HCT116 (cell line): ENCODE results near the gene SLC38A3. TPM values are rescaled to one million over a fixed set of nuclear protein-coding genes. Genes with fewer than 3 reads are reported as not detected.

ENCODE experiments used
- ATAC-seq: fragments of 200-7000 bp; cut with Tn5 transposase; 2 replicates; pipeline ENCODE4 v1.9.1; 2020; ENCODE audit warnings: mild to moderate bottlenecking, moderate library complexity
- BruUV-seq: library from RNA; stranded (reverse); fragments of 400-500 nt; replicated peaks from 2 replicates; lab custom pipeline; 2021; lab: Mats Ljungman, UMichigan
- CTCF ChIA-PET: fragments of 300-600 bp; sonication (Branson Sonifier 250); formaldehyde crosslinking; loops from one replicate; lab custom pipeline; 2021; ENCODE audit warnings: antibody characterized with exemption; lab: Charles Lee
- POLR2A ChIA-PET: fragments of 300-600, 350-600 bp; sonication (Branson Sonifier 250); formaldehyde crosslinking; loops from one replicate; lab custom pipeline; 2021; ENCODE audit warnings: antibody characterized with exemption; lab: Charles Lee
- RAD21 ChIA-PET, 2 experiments: fragments of 300-600 bp; sonication (Branson Sonifier 250); formaldehyde crosslinking; loops; one replicate each; lab custom pipeline; 2023; ENCODE audit warnings: low total read pairs in 2 of 2; ENCODE audit not compliant: uncharacterized antibody in 2 of 2, unreplicated experiment in 2 of 2, low non-redundant PET in 1 of 2; lab: Charles Lee
- DNase-seq: peaks from one replicate; pipeline ENCODE4 v3.0.0-alpha.2; 2010; ENCODE audit warnings: low read depth, low spot score
- H2AFZ ChIP-seq: fragments of 200-600 bp; shearing (Covaris generic), sonication (generic); 2 replicates; pipeline ENCODE4 v1.6.1; 2017; ENCODE audit warnings: low read depth, mixed run types, mixed read lengths, antibody characterized with exemption, low read length; ENCODE audit not compliant: poor library complexity, severe bottlenecking
- H3K27ac ChIP-seq: 2 replicates; pipeline ENCODE4 v1.5.1; 2012; ENCODE audit warnings: low read depth, low read length
- H3K27me3 ChIP-seq: fragments of 200-600 bp; sonication (generic); 2 replicates; pipeline ENCODE4 v1.6.1; 2016; ENCODE audit warnings: mixed run types, low read length, mixed read lengths; ENCODE audit not compliant: insufficient read depth
- H3K36me3 ChIP-seq, 2 experiments: fragments of 200-500 bp in 1 of 2; fragments of 200-600 bp in 1 of 2; sonication (Bioruptor generic) in 1 of 2; sonication (generic) in 1 of 2; 2 replicates each; pipeline versions ENCODE4 v1.5.1 to v1.6.1; 2014 to 2016; ENCODE audit warnings: low read length in 2 of 2, inconsistent platforms in 1 of 2, mixed read lengths in 1 of 2, mixed run types in 1 of 2; ENCODE audit not compliant: insufficient read depth in 2 of 2, control insufficient read depth in 1 of 2
- H3K4me1 ChIP-seq, 2 experiments: fragments of 200-600 bp in 1 of 2; sonication (generic) in 1 of 2; 2 replicates each; pipeline versions ENCODE4 v1.5.1 to v1.6.1; 2012 to 2017; ENCODE audit warnings: low read length in 2 of 2, inconsistent platforms in 1 of 2, mild to moderate bottlenecking in 1 of 2, mixed read lengths in 1 of 2, mixed run types in 1 of 2, moderate library complexity in 1 of 2; ENCODE audit not compliant: insufficient read depth in 2 of 2, control insufficient read depth in 1 of 2
- H3K4me2 ChIP-seq: fragments of 200-600 bp; sonication (generic); 2 replicates; pipeline ENCODE4 v1.6.1; 2017; ENCODE audit warnings: mixed run types, low read length, mixed read lengths
- H3K4me3 ChIP-seq, 2 experiments: fragments of 200-600 bp in 1 of 2; sonication (generic) in 1 of 2; replicated peaks in 1 of 2; 2 replicates each; pipeline ENCODE4 v1.5.1; 2011 to 2016; ENCODE audit warnings: low read length in 2 of 2, control low read depth in 1 of 2, low read depth in 1 of 2, mild to moderate bottlenecking in 1 of 2, mixed read lengths in 1 of 2, mixed run types in 1 of 2
- H3K79me2 ChIP-seq: fragments of 200-600 bp; sonication (generic); 2 replicates; pipeline ENCODE4 v1.6.1; 2017; ENCODE audit warnings: mild to moderate bottlenecking, mixed run types, low read length, moderate library complexity, mixed read lengths; ENCODE audit not compliant: insufficient read depth
- H3K9ac ChIP-seq: fragments of 200-600 bp; sonication (generic); 2 replicates; pipeline ENCODE4 v1.6.1; 2016; ENCODE audit warnings: low read length, mixed read lengths
- H3K9me2 ChIP-seq: fragments of 200-600 bp; sonication (generic), shearing (Covaris generic); 2 replicates; pipeline ENCODE4 v1.6.1; 2017; ENCODE audit warnings: mixed run types, mild to moderate bottlenecking, moderate library complexity; ENCODE audit not compliant: insufficient read depth
- H3K9me3 ChIP-seq, 2 experiments: fragments of 200-500 bp in 1 of 2; fragments of 200-600 bp in 1 of 2; sonication (Bioruptor generic) in 1 of 2; sonication (generic) in 1 of 2; 2 replicates each; pipeline ENCODE4 v1.6.1; 2014 to 2017; ENCODE audit warnings: low read length in 2 of 2, mixed read lengths in 2 of 2, inconsistent platforms in 1 of 2, low read depth in 1 of 2, mild to moderate bottlenecking in 1 of 2, mixed run types in 1 of 2, moderate library complexity in 1 of 2; ENCODE audit not compliant: control insufficient read depth in 1 of 2, insufficient read depth in 1 of 2
- H4K20me1 ChIP-seq: fragments of 200-600 bp; sonication (generic), shearing (Covaris generic); 2 replicates; pipeline ENCODE4 v1.6.1; 2017; ENCODE audit warnings: mixed run types, mild to moderate bottlenecking, moderate library complexity; ENCODE audit not compliant: insufficient read depth
- CBX3 ChIP-seq: IDR thresholded peaks from 2 replicates; pipeline ENCODE4 v1.6.1; 2012; ENCODE audit warnings: low read depth
- CEBPB ChIP-seq: IDR thresholded peaks from 2 replicates; pipeline ENCODE4 v1.6.1; 2012; ENCODE audit warnings: low read depth
- EGR1 ChIP-seq: IDR thresholded peaks from 2 replicates; pipeline ENCODE4 v1.6.1; 2012; ENCODE audit warnings: low read depth
- ELF1 ChIP-seq: IDR thresholded peaks from 2 replicates; pipeline ENCODE4 v1.6.1; 2012; ENCODE audit warnings: low read depth, borderline replicate concordance
- FOSL1 ChIP-seq: IDR thresholded peaks from 2 replicates; pipeline ENCODE4 v1.6.1; 2012; ENCODE audit warnings: low read depth
- POLR2A ChIP-seq: IDR thresholded peaks from 2 replicates; pipeline ENCODE4 v1.7.0; 2011; ENCODE audit warnings: borderline replicate concordance; ENCODE audit not compliant: insufficient read depth, insufficient read length; ENCODE audit errors: extremely low read depth
- POLR2AphosphoS5 ChIP-seq: IDR thresholded peaks from 2 replicates; pipeline ENCODE4 v1.6.1; 2011; ENCODE audit warnings: mild to moderate bottlenecking, low read depth, low read length, moderate library complexity
- SIN3A ChIP-seq: IDR thresholded peaks from 2 replicates; pipeline ENCODE4 v1.6.1; 2012; ENCODE audit warnings: low read depth
- SP1 ChIP-seq: IDR thresholded peaks from 2 replicates; pipeline ENCODE4 v1.6.1; 2012; ENCODE audit warnings: low read depth
- SRF ChIP-seq: IDR thresholded peaks from 2 replicates; pipeline ENCODE4 v1.6.1; 2012; ENCODE audit warnings: low read depth
- TCF7L2 ChIP-seq: IDR thresholded peaks from 2 replicates; pipeline ENCODE4 v1.7.0; 2011; ENCODE audit warnings: borderline replicate concordance, inconsistent platforms; ENCODE audit not compliant: insufficient read depth, insufficient read length; ENCODE audit errors: extremely low read depth
- YY1 ChIP-seq: IDR thresholded peaks from 2 replicates; pipeline ENCODE4 v1.6.1; 2011; ENCODE audit warnings: low read length, low read depth, moderate library complexity, mild to moderate bottlenecking; ENCODE audit not compliant: insufficient replicate concordance; ENCODE audit errors: extremely low read depth
- ZFX ChIP-seq: fragments of 450-650 bp; IDR thresholded peaks from 2 replicates; pipeline ENCODE4 v1.6.1; 2017
- intact Hi-C: fragments of 100-400 bp; cut with micrococcal nuclease; formaldehyde crosslinking; loops from 2 replicates; pipeline ENCODE4 v1.10.0; 2022
- total RNA-seq: library from RNA; stranded (reverse); gene quantifications from one replicate; pipeline ENCODE4 v1.2.1, GENCODE V29; 2021; ENCODE audit not compliant: unreplicated experiment
- TF ChIP-seq, protein P1 (sequence below): IDR thresholded peaks from 2 replicates; pipeline ENCODE4 v1.6.1; 2012
- TF ChIP-seq, protein P2 (sequence below): IDR thresholded peaks from 2 replicates; pipeline ENCODE4 v1.6.1; 2012

The SLC38A3 gene
- total RNA-seq, 1 experiment from 2014 or later: 3.1 TPM

DNA sequence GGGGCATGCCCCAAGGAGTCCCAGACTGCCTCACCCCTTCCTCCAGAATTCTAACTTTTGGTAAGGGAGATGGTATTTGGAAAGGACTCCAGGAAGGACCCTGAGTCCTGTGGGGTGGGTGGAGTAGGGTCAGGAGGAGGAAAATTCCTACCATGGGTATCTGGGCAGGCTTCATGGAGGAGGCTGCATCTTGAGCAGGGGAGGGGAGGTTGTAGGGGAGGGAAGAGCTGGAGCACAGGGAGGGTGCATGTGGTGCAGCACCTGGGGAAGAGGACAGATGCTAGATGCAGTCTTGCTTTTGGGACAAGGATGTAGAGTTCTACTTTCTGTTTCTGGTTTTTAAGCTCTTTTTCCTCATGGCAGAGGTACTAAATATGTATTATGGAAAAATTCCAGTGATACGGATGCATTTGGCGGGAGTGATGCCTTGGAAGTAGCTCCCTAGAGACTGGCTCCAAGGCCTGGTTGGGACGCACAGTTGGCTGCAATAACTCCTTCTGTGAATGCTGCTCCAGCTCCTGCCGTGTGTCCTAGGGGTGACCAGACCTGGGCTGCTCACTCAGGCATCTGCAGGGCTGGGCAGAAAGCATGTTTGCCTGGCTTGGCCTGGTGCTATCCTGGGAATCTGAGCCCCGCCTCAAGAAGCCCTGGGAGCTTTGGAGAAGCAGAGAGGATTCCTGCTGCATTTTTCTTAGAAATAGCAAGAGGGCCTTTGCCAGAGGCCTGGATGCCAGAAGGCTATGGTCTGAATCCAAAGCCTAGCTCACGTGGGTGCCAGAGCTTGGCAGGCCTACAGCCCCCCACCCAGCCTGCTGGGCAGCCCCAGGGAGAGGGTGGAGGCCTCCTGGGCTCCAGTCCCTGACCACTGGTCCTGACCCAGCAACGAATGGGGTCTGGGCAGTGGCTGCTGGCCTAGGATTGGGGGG is 39.8 kb upstream of the SLC38A3 start:
- intact Hi-C loops: no loop called here
- TF ChIP-seq TCF7L2 (no peak), CBX3 (no peak), ZFX (no peak), CEBPB (no peak), SP1 (no peak), SIN3A (no peak), POLR2A (no peak), FOSL1 (no peak), SRF (no peak), POLR2AphosphoS5 (no peak), ELF1 (no peak), EGR1 (no peak), YY1 (no peak)
- TF ChIP-seq, protein P1, sequence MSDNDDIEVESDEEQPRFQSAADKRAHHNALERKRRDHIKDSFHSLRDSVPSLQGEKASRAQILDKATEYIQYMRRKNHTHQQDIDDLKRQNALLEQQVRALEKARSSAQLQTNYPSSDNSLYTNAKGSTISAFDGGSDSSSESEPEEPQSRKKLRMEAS: no peak
- TF ChIP-seq, protein P2, sequence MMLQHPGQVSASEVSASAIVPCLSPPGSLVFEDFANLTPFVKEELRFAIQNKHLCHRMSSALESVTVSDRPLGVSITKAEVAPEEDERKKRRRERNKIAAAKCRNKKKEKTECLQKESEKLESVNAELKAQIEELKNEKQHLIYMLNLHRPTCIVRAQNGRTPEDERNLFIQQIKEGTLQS: no peak
- ChIA-PET RAD21 (no interaction called here), POLR2A (no interaction called here), CTCF (interaction anchor here (0.7 kb wide), 1 partner anchor 60 kb away, joined by 3 read pairs; no protein-coding TSS in a partner anchor)
- no peaks in the 10 kb centered on the region for H3K79me2 ChIP-seq
- no peak for ATAC-seq
- no peak overlapping the region for H3K4me3 ChIP-seq
- H4K20me1 ChIP-seq: no peaks in the 10 kb centered on the region
- no peak overlapping the region for H3K27ac ChIP-seq
- peaks cover 3 to 31% of the 10 kb centered on the region in 2 experiments; a peak in 2 of 4 replicates for H3K4me1 ChIP-seq
- H3K9ac ChIP-seq: no peak overlapping the region
- H3K27me3 ChIP-seq: no peaks in the 10 kb centered on the region
- no peaks in the 10 kb centered on the region for H3K9me3 ChIP-seq
- H3K36me3 ChIP-seq: no peaks in the 10 kb centered on the region; a peak in 1 of 4 replicates
- H3K4me2 ChIP-seq: no peak overlapping the region
- no peak for DNase-seq
- no peaks in the 10 kb centered on the region for H3K9me2 ChIP-seq
- no peak overlapping the region for H2AFZ ChIP-seq
- no TSS peak for BruUV-seq
